HG02973 (cell line): ENCODE measurements around the gene PF4V1.

Experiments
- ATAC-seq: cut with Tn5 transposase; IDR thresholded peaks from one replicate; pipeline ENCODE4 v1.9.1; 2021; ENCODE audit warnings: moderate library complexity; ENCODE audit not compliant: unreplicated experiment

PF4V1 gene

GRCh38 chr4:73844806-73845205 is 8.3 kb upstream of the PF4V1 start:
- no peak for ATAC-seq

- ATAC-seq, result no peak
These were observed 5.4 kb upstream of the PF4V1 start for GRCh38 chr4:73847526-73848182.

- no peak for ATAC-seq
These were observed 4.8 kb upstream of the PF4V1 start for GRCh38 chr4:73848183-73848777.

GRCh38 chr4:73850261-73850970 is 2.7 kb upstream of the PF4V1 start:
- ATAC-seq, result no peak

GRCh38 chr4:73851293-73851692 is 1.8 kb upstream of the PF4V1 start:
- ATAC-seq, result no peak

GRCh38 chr4:73852771-73853170 is 325 bp upstream of the PF4V1 start:
- ATAC-seq, result no peak

- ATAC-seq, result no peak
These were observed 800 bp downstream of the PF4V1 start for GRCh38 chr4:73853718-73854473.

- no peak for ATAC-seq
These were observed 2.3 kb downstream of the PF4V1 start for GRCh38 chr4:73855406-73855805.

GRCh38 chr4:73856518-73856917 is 3.4 kb downstream of the PF4V1 start:
- ATAC-seq, result no peak

GRCh38 chr4:73859614-73860088 is 6.6 kb downstream of the PF4V1 start:
- ATAC-seq, result no peak

GRCh38 chr4:73860181-73860580 is 7.1 kb downstream of the PF4V1 start:
- no peak for ATAC-seq

- no peak for ATAC-seq
These were observed 7.8 kb downstream of the PF4V1 start for GRCh38 chr4:73860917-73861316.

GRCh38 chr4:73862322-73862721 is 9.2 kb downstream of the PF4V1 start:
- no peak for ATAC-seq

- ATAC-seq, result no peak
These were observed 11.3 kb downstream of the PF4V1 start for GRCh38 chr4:73864365-73864764.

- no peak for ATAC-seq
These were observed 11.9 kb downstream of the PF4V1 start for GRCh38 chr4:73864961-73865360.

GRCh38 chr4:73865431-73866096 is 12.5 kb downstream of the PF4V1 start:
- no peak for ATAC-seq

- ATAC-seq, result no peak
These were observed 13.2 kb downstream of the PF4V1 start for GRCh38 chr4:73866246-73866645.

GRCh38 chr4:73867783-73868182 is 14.7 kb downstream of the PF4V1 start:
- no peak for ATAC-seq

GRCh38 chr4:73868206-73869129 is 15.4 kb downstream of the PF4V1 start:
- no peak for ATAC-seq
